GM23248 (cell line): ENCODE measurements around the gene KNDC1. TPM values are rescaled to one million over a fixed set of nuclear protein-coding genes. Genes with fewer than 3 reads are reported as not detected.

Source experiments
- DNase-seq: peaks from one replicate; pipeline ENCODE4 v3.0.0-alpha.2; 2015
- H2AFZ ChIP-seq: fragments of 200-600 bp; sonication (generic); 2 replicates; pipeline ENCODE4 v1.6.1; 2016; ENCODE audit warnings: antibody characterized with exemption
- H3F3A ChIP-seq: fragments of 200-600 bp; sonication (generic); 2 replicates; pipeline ENCODE4 v1.6.1; 2016; ENCODE audit warnings: mild to moderate bottlenecking, antibody characterized with exemption, mixed run types; ENCODE audit not compliant: insufficient read depth
- H3K27ac ChIP-seq: fragments of 200-600 bp; sonication (generic); 2 replicates; pipeline ENCODE4 v1.5.1; 2016; ENCODE audit warnings: mild to moderate bottlenecking
- H3K27me3 ChIP-seq: fragments of 200-600 bp; sonication (generic); replicated peaks from 2 replicates; pipeline ENCODE4 v1.6.1; 2016; ENCODE audit warnings: mild to moderate bottlenecking; ENCODE audit not compliant: insufficient read depth
- H3K36me3 ChIP-seq: fragments of 200-600 bp; sonication (generic); 2 replicates; pipeline ENCODE4 v1.6.1; 2016; ENCODE audit warnings: low read depth, mild to moderate bottlenecking
- H3K4me1 ChIP-seq: fragments of 200-600 bp; sonication (generic); 2 replicates; pipeline ENCODE4 v1.6.1; 2016; ENCODE audit warnings: mild to moderate bottlenecking; ENCODE audit not compliant: insufficient read depth
- H3K4me2 ChIP-seq: fragments of 200-600 bp; sonication (generic); one replicate; pipeline ENCODE4 v1.6.1; 2016; ENCODE audit warnings: mild to moderate bottlenecking; ENCODE audit not compliant: unreplicated experiment
- H3K4me3 ChIP-seq: fragments of 200-600 bp; sonication (generic); 2 replicates; pipeline ENCODE4 v1.5.1; 2016; ENCODE audit warnings: mild to moderate bottlenecking
- H3K79me2 ChIP-seq: fragments of 200-600 bp; sonication (generic); 2 replicates; pipeline ENCODE4 v1.6.1; 2016; ENCODE audit warnings: mild to moderate bottlenecking; ENCODE audit not compliant: insufficient read depth
- H3K9ac ChIP-seq: fragments of 200-600 bp; sonication (generic); 2 replicates; pipeline ENCODE4 v1.6.1; 2016; ENCODE audit warnings: mild to moderate bottlenecking
- H3K9me2 ChIP-seq: fragments of 200-600 bp; sonication (generic); 2 replicates; pipeline ENCODE4 v1.6.1; 2016; ENCODE audit warnings: mixed run types, mild to moderate bottlenecking, moderate library complexity; ENCODE audit not compliant: insufficient read depth
- H3K9me3 ChIP-seq: fragments of 200-600 bp; sonication (generic); one replicate; pipeline ENCODE4 v1.6.1; 2017; ENCODE audit warnings: low read depth
- H4K20me1 ChIP-seq: fragments of 200-600 bp; sonication (generic); 2 replicates; pipeline ENCODE4 v1.6.0; 2016; ENCODE audit not compliant: insufficient read depth
- EZH2 ChIP-seq: fragments of 200-600 bp; sonication (generic); IDR thresholded peaks from 2 replicates; pipeline ENCODE4 v1.6.1; 2018; ENCODE audit warnings: antibody characterized with exemption, mild to moderate bottlenecking; ENCODE audit not compliant: insufficient read depth, poor library complexity, severe bottlenecking
- EZH2phosphoT487 ChIP-seq: fragments of 200-600 bp; sonication (generic); IDR thresholded peaks from 2 replicates; pipeline ENCODE4 v1.6.1; 2018; ENCODE audit warnings: antibody characterized with exemption, moderate library complexity, mild to moderate bottlenecking, low read depth; ENCODE audit not compliant: insufficient read depth
- WGBS, 2 experiments: methylation state at CpG; one replicate each; pipeline ENCODE4 v1.1.6; 2015 to 2017; ENCODE audit warnings: low lambda C conversion rate in 2 of 2, low coverage in 1 of 2; ENCODE audit errors: missing lambda C conversion rate in 2 of 2; 5-methylcytosine and 5-hydroxymethylcytosine counted together
- in situ Hi-C: fragments of 300-500 bp; cut with MboI; formaldehyde crosslinking; loops from 2 replicates; pipeline ENCODE4 v1.15.0; 2020
- polyA plus RNA-seq: library from polyadenylated mRNA; unstranded; fragments of >200 nt; fragmentation: Nextera tagmentation; extraction: Ambion mirVana; gene quantifications from 2 replicates; pipeline ENCODE4 v1.2.1, GENCODE V29; 2016
- total RNA-seq: library from RNA; depleted of rRNA; stranded (reverse); fragments of >200 nt; shearing (Covaris generic); gene quantifications from 2 replicates; pipeline ENCODE4 v1.2.3, GENCODE V29; 2014

KNDC1 gene
- total and polyA plus RNA-seq, 2 experiments from 2014 or later: 0.44 to 0.54 TPM

DNA sequence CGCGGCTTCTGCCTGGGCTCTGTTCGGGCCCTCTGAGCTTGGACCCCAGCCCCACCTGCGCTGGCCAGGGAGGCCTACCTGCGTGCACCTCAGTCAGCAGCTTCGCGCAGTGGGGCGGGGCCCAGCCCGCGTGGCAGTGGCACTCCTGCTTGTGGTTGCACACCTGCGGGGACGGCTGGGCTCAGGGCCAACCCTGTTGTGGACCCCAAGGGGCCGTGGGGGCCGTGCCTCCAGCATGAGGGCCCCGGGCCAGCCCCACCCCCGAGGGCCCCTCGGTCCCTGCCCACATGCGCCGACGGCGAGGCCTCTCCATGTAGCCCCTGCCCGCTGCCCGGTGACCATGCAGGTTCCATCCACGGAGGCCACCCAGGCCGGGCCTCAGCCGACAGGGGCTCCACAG, 109.3 kb downstream of the KNDC1 start:
- in situ Hi-C loops: no loop called here
- H2AFZ ChIP-seq: no peak overlapping the region
- H3K27me3 ChIP-seq: no peaks in the 10 kb centered on the region
- H3K4me1 ChIP-seq: no peaks in the 10 kb centered on the region
- no peak for DNase-seq
- H3F3A ChIP-seq: no peaks in the 10 kb centered on the region
- no peaks in the 10 kb centered on the region for H3K79me2 ChIP-seq
- H3K9me3 ChIP-seq: no peaks in the 10 kb centered on the region
- no peak for TF ChIP-seq EZH2phosphoT487
- TF ChIP-seq EZH2: no peak
- no peaks in the 10 kb centered on the region for H3K36me3 ChIP-seq
- no peaks in the 10 kb centered on the region for H4K20me1 ChIP-seq
- H3K4me2 ChIP-seq: no peak overlapping the region
- H3K27ac ChIP-seq: no peak overlapping the region
- no peaks in the 10 kb centered on the region for H3K9me2 ChIP-seq
- 84 to 92% methylated on average over 19 to 21 of the region's 26 CpGs for WGBS, 2 experiments
- H3K4me3 ChIP-seq: no peak overlapping the region
- H3K9ac ChIP-seq: no peak overlapping the region

DNA sequence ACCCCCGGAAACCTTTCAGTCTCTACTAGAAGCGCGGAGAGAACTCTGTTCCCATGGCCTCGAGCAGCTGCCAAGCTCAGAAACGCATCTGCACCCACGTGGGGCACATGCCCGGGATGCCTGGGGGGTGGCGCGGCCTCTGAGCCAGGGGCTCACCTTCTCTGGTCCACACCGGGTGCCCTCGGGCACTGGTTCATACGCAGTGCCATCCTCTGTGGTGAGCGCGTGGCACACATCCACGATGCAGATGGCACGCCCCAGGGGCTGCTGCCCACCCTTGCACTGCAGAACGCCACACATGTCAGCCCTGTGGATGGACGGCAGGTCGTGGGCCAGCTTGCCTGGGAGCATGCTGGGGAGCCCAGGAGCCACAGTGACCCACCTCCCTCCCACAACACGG, 110.2 kb downstream of the KNDC1 start:
- Histone ChIP-seq H3K4me1 (no peaks in the 10 kb centered on the region), H3K27me3 (no peaks in the 10 kb centered on the region), H3F3A (no peaks in the 10 kb centered on the region), H2AFZ (no peak overlapping the region), H3K36me3 (no peaks in the 10 kb centered on the region), H3K9me2 (no peaks in the 10 kb centered on the region), H3K4me2 (no peak overlapping the region), H4K20me1 (no peaks in the 10 kb centered on the region), H3K9ac (no peak overlapping the region), H3K27ac (no peak overlapping the region), H3K79me2 (no peaks in the 10 kb centered on the region), H3K9me3 (no peaks in the 10 kb centered on the region), H3K4me3 (no peak overlapping the region)
- no peak for TF ChIP-seq EZH2
- no peak for TF ChIP-seq EZH2phosphoT487
- in situ Hi-C loops: no loop called here
- no peak for DNase-seq
- 83 to 85% methylated on average over 20 of the region's 20 CpGs for WGBS, 2 experiments

DNA sequence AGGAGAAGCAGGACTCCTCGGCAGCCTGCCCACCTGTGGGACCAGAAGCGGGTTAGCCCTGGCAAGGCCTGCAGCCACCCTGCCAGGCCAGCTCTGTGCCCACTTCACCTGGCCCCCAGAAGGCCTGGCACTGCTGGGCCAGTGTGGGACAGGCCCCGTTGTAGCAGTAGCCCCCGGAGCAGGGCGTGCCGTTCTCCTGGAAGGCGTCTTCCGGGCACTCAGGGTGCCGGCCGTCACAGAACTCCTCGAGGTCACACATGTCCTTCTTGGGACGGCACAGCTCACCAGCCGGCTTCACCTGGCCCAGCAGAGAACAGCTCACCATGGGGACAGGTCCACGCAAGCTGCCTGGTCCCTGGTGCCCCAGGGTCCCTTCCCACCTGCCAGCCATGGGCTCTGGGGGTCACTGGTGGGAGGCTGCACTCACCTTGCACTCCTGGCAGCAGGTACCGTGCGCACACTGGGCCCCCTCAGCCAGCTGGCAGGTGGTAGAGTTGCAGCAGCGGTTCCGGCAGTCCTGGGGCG, 110.8 kb downstream of the KNDC1 start:
- no peak for DNase-seq
- no peaks in the 10 kb centered on the region for H3K4me1 ChIP-seq
- no peak overlapping the region for H3K9ac ChIP-seq
- H3K36me3 ChIP-seq: no peaks in the 10 kb centered on the region
- H3K27me3 ChIP-seq: no peaks in the 10 kb centered on the region
- no peak overlapping the region for H3K4me3 ChIP-seq
- H3K9me3 ChIP-seq: no peaks in the 10 kb centered on the region
- TF ChIP-seq EZH2phosphoT487 (no peak), EZH2 (no peak)
- H3F3A ChIP-seq: no peaks in the 10 kb centered on the region
- in situ Hi-C loops: no loop called here
- 86 to 89% methylated on average over 19 of the region's 19 CpGs for WGBS, 2 experiments
- no peak overlapping the region for H3K4me2 ChIP-seq
- H3K79me2 ChIP-seq: no peaks in the 10 kb centered on the region
- no peaks in the 10 kb centered on the region for H3K9me2 ChIP-seq
- H4K20me1 ChIP-seq: no peaks in the 10 kb centered on the region
- no peak overlapping the region for H3K27ac ChIP-seq
- H2AFZ ChIP-seq: no peak overlapping the region

DNA sequence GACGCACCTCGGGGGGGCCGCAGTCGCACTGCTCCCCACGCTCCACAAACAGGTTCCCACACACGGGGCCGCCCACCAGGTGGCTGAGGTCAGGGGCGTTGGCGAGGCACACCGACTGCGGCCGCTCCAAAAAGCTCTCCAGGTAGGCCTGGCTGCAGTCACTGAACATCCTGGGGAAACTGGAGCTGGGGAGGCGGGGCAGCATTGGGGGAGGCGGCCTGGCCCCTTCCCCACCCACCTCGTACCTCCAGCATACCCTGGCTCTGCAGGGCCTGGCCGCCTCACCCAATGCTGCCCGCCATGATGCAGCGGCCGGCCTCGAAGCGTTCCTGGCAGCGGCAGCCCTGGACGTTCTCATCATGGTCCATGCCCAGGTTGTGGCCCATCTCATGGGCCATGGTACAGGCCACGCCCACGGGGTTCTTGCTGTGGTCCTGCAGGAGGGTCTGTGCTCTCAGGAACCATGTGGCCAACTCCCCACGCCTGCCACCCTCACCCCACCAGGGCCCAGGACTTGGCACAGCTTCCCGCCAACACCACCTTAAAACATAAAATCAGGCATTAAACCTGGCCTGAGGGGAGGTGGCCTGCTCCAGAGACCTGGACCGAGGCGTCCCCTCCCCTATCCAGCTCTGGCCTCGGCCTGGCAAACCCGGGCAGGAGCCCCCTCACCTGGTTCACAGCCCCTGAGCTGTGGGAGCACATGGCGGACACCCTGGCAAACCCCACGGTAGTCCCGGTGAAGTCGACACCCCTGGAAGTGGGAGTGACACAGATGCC, 111.7 kb downstream of the KNDC1 start:
- WGBS, 2 experiments: 70 to 74% methylated on average over 29 to 35 of the region's 35 CpGs
- in situ Hi-C loops: no loop called here
- no peak for DNase-seq
- Histone ChIP-seq H3F3A (no peaks in the 10 kb centered on the region), H3K4me3 (no peak overlapping the region), H3K36me3 (no peaks in the 10 kb centered on the region), H3K27ac (no peak overlapping the region), H3K4me1 (no peaks in the 10 kb centered on the region), H3K27me3 (no peaks in the 10 kb centered on the region), H4K20me1 (no peaks in the 10 kb centered on the region), H3K79me2 (no peaks in the 10 kb centered on the region), H3K9me2 (no peaks in the 10 kb centered on the region), H3K9me3 (no peaks in the 10 kb centered on the region), H3K4me2 (no peak overlapping the region), H2AFZ (no peak overlapping the region), H3K9ac (no peak overlapping the region)
- TF ChIP-seq EZH2phosphoT487 (no peak), EZH2 (no peak)
